SHP77 (cell line): ENCODE data around the gene RGL1.

ENCODE experiments used
- DNase-seq, 2 experiments: peaks; one replicate each; lab custom pipeline; 2025; lab: John Stamatoyannopoulos, UW

Gene RGL1

GRCh38 chr1:183915625-183916510 is 110.9 kb downstream of the RGL1 start:
- peak; percentile 82 to 86 for DNase-seq

- no peak for DNase-seq
These were observed 111.7 kb downstream of the RGL1 start for GRCh38 chr1:183916574-183916973.

DNA sequence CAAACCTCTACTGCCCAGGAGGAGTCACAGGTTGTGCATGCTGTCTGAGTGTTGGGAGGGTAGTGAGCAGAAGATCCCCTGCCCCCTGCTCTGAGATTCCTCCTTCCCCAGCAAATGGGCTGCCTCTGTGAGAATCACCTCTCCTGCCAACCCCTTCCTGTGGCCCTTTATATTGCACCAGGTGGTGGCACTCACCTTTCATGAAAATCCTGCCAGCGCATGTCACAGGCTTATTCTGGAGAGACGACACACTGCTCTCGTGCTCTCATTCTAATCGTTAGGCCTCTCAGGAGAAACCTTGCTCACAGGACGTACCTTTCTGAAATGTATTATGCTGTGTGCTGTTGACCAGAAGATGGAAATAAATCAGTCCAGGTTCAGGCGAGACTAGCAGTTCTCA is 113.7 kb downstream of the RGL1 start:
- DNase-seq = no peak

GRCh38 chr1:183920651-183921050 is 115.7 kb downstream of the RGL1 start:
- DNase-seq = no peak

DNA sequence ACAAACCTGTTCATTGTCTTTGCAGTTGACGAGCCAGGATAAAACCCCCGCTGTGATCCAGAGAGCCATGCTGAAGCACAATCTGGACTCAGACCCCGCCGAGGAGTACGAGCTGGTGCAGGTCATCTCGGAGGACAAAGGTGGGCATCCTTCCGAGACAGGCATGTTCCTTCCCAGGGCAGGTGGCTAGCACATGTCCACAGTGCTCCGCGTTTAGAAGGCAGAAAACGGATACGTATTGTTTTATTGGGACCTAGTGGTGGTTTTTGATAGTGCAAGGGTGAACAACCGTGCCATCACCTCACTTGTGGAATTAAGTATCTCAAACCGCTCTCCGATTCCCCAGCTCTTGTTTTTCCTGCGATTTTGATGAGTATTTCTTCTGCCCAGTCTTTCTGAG is 117.3 kb downstream of the RGL1 start:
- DNase-seq = no peak

DNA sequence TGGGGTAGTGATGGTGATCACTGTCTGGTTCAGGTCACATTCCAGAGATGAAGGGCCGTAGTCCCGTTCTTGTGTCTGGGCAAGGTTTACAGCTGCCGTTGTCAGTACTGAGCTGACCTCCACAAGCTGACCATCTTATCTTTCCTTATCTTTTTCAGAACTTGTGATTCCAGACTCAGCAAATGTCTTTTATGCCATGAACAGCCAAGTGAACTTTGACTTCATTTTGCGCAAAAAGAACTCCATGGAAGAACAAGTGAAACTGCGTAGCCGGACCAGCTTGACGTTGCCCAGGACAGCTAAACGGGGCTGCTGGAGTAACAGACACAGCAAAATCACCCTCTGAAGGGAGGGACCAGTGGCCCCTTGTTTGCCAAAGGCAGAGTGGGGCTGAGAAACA is 121.0 kb downstream of the RGL1 start:
- no peak for DNase-seq

DNA sequence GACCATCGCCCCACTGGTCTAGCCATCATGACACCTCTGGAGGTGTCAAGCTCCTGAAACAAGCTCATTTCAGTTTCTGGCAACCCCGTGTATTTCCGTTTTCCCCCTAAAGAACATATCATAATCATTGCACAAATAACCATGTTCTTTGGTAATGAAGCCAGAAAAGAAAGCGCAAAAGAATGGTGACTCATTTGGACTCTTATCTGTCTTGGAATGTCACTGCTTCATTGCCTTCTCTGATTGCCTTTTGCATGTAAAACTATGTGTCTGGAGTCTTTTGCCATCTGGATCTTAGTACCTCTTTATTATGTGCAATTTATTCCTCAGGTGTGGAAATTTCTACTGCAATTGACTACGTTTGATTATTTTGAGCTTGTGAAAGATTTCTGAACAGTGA is 122.1 kb downstream of the RGL1 start:
- DNase-seq = no peak

GRCh38 chr1:183931646-183932271 is 126.8 kb downstream of the RGL1 start:
- DNase-seq = no peak

GRCh38 chr1:183932412-183932811 is 127.5 kb downstream of the RGL1 start:
- DNase-seq = no peak

GRCh38 chr1:183933528-183934179 is 128.7 kb downstream of the RGL1 start:
- no peak for DNase-seq

GRCh38 chr1:183934314-183934713 is 129.4 kb downstream of the RGL1 start:
- no peak for DNase-seq

- no peak for DNase-seq
These were observed 131.1 kb downstream of the RGL1 start for GRCh38 chr1:183936009-183936408.

- no peak for DNase-seq
These were observed 131.9 kb downstream of the RGL1 start for GRCh38 chr1:183936791-183937190.

GRCh38 chr1:183937611-183938010 is 132.7 kb downstream of the RGL1 start:
- DNase-seq = no peak

DNA sequence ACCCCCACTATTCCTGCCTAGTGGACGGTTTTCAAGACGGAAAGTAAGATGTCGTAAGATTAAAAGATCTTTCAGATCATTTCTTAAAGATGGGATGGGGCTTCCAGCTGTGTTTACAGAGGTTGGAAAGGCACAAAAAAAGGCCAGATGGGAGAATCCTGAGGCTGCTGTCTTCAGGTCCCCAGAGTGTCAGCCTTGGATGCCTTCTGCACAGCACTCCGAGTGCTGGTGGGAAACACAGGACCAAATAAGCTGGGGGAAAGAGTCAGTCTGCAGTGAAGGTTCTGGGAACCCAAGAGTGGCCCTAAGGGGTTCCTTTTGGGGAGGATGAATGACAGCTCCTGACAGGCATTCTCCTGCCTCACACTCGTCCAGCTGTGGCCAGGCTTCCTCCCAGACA is 136.1 kb downstream of the RGL1 start:
- DNase-seq = no peak

DNA sequence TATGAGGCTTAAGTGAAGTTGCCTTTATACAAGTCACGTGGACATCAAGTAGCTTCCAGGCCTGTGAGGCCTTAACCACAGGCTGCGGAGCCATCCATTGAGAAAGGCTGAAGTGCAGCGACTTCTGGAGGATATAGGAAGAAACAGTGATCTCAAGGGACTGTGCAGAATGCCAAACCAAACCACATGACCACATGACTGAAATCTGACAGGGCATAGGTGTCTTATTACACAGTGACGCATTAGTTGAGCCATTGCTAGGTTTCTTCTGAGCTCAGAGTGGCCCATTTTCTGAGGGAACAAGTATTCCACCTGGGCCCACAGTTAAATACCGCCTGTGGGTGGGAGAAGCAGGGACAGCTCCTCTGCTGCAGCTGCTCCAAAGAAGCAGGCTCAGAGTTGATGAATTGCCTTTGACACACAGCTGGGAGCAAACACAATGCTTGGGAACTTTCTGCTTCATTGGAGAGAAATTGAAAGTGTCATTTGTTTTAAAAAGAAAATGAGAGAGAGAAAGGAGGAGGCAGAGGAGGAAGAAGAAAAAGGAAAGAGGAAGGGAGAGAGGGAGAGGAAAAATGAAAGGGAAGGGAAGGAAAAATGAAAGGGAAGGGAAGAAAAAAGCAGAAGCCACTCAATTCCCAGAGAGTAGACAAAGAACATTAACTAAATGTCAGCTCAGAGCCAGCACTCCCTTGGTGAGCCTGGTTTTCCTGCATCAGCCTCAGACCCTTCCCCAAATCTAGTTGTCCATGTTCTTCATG is 138.2 kb downstream of the RGL1 start:
- DNase-seq = peak; percentile 65 to 67

- DNase-seq = no peak
These were observed 140.8 kb downstream of the RGL1 start for GRCh38 chr1:183945428-183946319.

GRCh38 chr1:183946320-183946613 is 141.3 kb downstream of the RGL1 start:
- no peak for DNase-seq

GRCh38 chr1:183947988-183948387 is 143.1 kb downstream of the RGL1 start:
- DNase-seq = no peak

DNA sequence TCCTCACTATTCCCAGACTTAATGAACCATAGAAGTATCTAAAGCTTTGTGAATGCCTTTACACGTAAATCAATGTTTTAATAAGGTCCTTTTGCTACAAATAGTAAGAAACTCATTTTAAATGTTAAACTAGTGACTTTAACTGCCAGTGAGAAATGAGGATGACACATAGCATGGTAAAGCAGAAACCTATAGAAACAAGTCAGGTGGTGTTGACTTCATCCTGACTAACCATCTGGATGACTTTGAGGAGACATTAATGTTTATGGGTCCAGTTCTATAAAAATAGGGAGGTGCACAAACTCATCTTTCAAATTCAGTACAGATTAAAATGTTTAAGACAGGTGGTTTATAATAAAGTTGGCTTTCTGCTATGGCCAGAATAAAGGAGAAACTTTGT is 147.2 kb downstream of the RGL1 start:
- DNase-seq = no peak

DNA sequence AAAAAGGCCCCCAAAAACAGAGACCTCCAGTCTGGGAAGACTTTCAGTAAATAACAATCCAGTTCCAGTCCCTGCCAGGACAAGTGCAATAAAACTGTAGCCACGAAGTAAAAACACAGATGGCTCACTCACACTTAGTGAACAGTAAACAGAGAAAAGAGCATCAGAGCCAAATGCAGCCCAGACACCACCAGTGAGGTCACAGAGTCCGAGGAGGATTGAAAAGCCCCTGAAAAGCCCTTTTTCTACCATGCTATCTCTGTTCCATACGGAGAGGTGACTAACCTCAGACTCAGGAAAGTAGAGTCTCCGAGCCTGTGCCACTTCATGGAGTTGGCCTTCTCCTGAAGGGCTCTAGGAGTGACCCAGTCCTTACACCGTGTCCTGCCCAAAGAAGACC is 148.1 kb downstream of the RGL1 start:
- DNase-seq = no peak
